Purkinje cell (primary cell): Measurements from ENCODE around the gene CYP2E1. TPM values are rescaled to one million over a fixed set of nuclear protein-coding genes. Genes with fewer than 3 reads are reported as not detected.

Source experiments
- polyA plus RNA-seq: library from polyadenylated mRNA; unstranded; fragments of >200 nt; fragmentation: Nextera tagmentation; gene quantifications from 2 replicates; pipeline ENCODE4 v1.2.1, GENCODE V29; 2014

CYP2E1 gene
- polyA plus RNA-seq: 22.2 and 23.8 TPM in 2 replicates

DNA sequence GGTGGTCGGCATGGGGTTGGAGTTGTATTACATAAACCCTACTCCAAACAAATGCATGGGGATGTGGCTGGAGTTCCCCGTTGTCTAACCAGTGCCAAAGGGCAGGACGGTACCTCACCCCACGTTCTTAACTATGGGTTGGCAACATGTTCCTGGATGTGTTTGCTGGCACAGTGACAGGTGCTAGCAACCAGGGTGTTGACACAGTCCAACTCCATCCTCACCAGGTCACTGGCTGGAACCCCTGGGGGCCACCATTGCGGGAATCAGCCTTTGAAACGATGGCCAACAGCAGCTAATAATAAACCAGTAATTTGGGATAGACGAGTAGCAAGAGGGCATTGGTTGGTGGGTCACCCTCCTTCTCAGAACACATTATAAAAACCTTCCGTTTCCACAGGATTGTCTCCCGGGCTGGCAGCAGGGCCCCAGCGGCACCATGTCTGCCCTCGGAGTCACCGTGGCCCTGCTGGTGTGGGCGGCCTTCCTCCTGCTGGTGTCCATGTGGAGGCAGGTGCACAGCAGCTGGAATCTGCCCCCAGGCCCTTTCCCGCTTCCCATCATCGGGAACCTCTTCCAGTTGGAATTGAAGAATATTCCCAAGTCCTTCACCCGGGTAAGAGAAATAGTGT lies at the start of gene CYP2E1:
TSS of gene CYP2E1 (plus strand) at position 407 of the 632 bp plus-strand sequence. CDS start at position 440, 33 bp downstream.

DNA sequence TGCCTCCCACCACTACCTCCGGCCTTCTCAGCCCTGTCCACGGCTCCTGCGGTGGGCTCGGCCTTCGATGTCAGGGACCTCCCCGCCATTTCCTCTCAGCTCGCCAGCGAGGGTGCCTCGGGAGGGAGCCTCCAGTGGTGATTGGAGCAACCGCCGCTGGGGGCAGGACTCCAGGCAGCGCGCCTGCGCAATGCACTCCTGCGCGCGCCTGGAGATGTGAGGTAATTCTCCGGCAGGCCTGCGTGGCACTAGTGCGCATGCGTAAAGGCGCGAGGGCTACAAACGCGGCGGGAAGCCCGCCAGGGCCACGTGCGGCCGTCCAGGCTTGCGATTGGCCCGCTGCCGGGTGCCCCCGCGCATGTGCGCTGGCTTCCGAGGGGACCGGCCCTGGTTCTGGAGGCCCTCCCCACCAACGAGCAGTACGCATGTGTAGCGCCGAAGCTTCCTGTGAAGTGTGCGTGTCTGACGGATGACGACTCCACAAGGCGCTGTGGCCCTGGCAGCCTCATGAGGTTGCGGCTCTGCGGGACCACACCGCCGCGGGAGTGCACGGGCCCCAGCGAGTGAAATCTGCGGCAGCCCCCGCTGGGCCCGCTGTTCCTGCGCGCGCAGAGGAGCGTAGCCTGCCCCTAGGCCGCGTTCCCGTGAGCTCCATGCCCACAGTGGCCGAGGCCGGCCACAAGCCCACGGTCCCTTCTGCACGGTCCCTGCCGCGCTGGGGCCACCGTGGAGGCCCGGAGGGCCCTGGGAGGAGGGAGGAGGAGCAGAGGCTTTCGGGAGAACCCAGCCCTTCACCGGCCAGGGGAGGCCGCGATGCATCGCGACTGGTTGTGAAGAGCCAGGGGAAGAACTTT lies 38.5 kb downstream of the CYP2E1 start, which contains the start of gene SYCE1:
TSS of gene SYCE1 (minus strand) at position 143 of the 854 bp plus-strand sequence. CDS start at position 89, 54 bp downstream.

Other genes starting within 250 kb of the CYP2E1 start
- 31.8 and 40.5 TPM in 2 replicates for gene TUBGCP2, start 218.5 kb upstream of the CYP2E1 start, polyA plus RNA-seq
- 9.9 and 13.8 TPM in 2 replicates for gene ZNF511, start 218.4 kb upstream of the CYP2E1 start, polyA plus RNA-seq
- 5.7 and 13.9 TPM in 2 replicates for gene CALY, start 190.5 kb upstream of the CYP2E1 start, polyA plus RNA-seq
- gene PRAP1, start 180.0 kb upstream of the CYP2E1 start, polyA plus RNA-seq: not detected in 2 replicates
- gene FUOM, start 169.3 kb upstream of the CYP2E1 start, polyA plus RNA-seq: 2.3 TPM in 1 of 2 replicates, not detected in the other
- gene ECHS1, start 154.0 kb upstream of the CYP2E1 start, polyA plus RNA-seq: 107 and 126 TPM in 2 replicates
- 0.81 and 5.3 TPM in 2 replicates for gene PAOX, start 148.1 kb upstream of the CYP2E1 start, polyA plus RNA-seq
- gene MTG1, start 133.2 kb upstream of the CYP2E1 start, polyA plus RNA-seq: 8.0 and 17.7 TPM in 2 replicates
- 0.51 and 0.73 TPM in 2 replicates for gene SPRN, start 102.7 kb upstream of the CYP2E1 start, polyA plus RNA-seq
- gene SCART1, start 73.4 kb upstream of the CYP2E1 start, polyA plus RNA-seq: 0.67 and 0.71 TPM in 2 replicates
- gene SYCE1, start 38.2 kb downstream of the CYP2E1 start, polyA plus RNA-seq: 17.1 and 17.3 TPM in 2 replicates
- gene FRG2B, start 99.4 kb downstream of the CYP2E1 start, polyA plus RNA-seq: not detected in 2 replicates